Neural cell (in vitro differentiated cells): ENCODE results near the gene SPC24. TPM values are rescaled to one million over a fixed set of nuclear protein-coding genes. Genes with fewer than 3 reads are reported as not detected.

ENCODE experiments used
- H2AFZ ChIP-seq: fragments of 200-600, 300-800 bp; sonication (generic), shearing (Covaris generic); 2 replicates; pipeline ENCODE4 v1.6.0; 2014; ENCODE audit warnings: low read depth, mild to moderate bottlenecking, antibody characterized with exemption, low read length, moderate library complexity
- H3F3A ChIP-seq: fragments of 200-600 bp; shearing (Covaris generic); 2 replicates; pipeline ENCODE4 v1.6.1; 2016; ENCODE audit warnings: mild to moderate bottlenecking, moderate library complexity, mixed read lengths, antibody characterized with exemption, low read length; ENCODE audit not compliant: insufficient read depth, poor library complexity, severe bottlenecking
- H3K27ac ChIP-seq: fragments of 200-600, 300-800 bp; sonication (generic), shearing (Covaris generic); 2 replicates; pipeline ENCODE4 v1.5.1; 2014; ENCODE audit warnings: mild to moderate bottlenecking, low read length, moderate library complexity
- H3K27me3 ChIP-seq: fragments of 300-800, 200-600 bp; sonication (generic), shearing (Covaris generic); 2 replicates; pipeline ENCODE4 v1.6.0; 2014; ENCODE audit warnings: mild to moderate bottlenecking, low read depth, low read length, moderate library complexity; ENCODE audit not compliant: insufficient read depth
- H3K36me3 ChIP-seq: fragments of 300-800, 200-600 bp; sonication (generic), shearing (Covaris generic); 2 replicates; pipeline ENCODE4 v1.5.1; 2014; ENCODE audit warnings: mild to moderate bottlenecking, antibody characterized with exemption, low read length, moderate library complexity; ENCODE audit not compliant: insufficient read depth
- H3K4me2 ChIP-seq: fragments of 300-800, 200-600 bp; sonication (generic), shearing (Covaris generic); 2 replicates; pipeline ENCODE4 v1.6.0; 2014; ENCODE audit warnings: mild to moderate bottlenecking, low read length
- H3K4me3 ChIP-seq: fragments of 300-800, 200-600 bp; sonication (generic), shearing (Covaris generic); 2 replicates; pipeline ENCODE4 v1.5.1; 2014; ENCODE audit warnings: mild to moderate bottlenecking, low read length, moderate library complexity
- H3K79me2 ChIP-seq: fragments of 200-600 bp; shearing (Covaris generic); replicated peaks from 2 replicates; pipeline ENCODE4 v1.6.0; 2014; ENCODE audit warnings: mild to moderate bottlenecking, low read length, moderate library complexity; ENCODE audit not compliant: insufficient read depth
- H3K9ac ChIP-seq: fragments of 300-800, 200-600 bp; sonication (generic), shearing (Covaris generic); 2 replicates; pipeline ENCODE4 v1.6.1; 2016; ENCODE audit warnings: mild to moderate bottlenecking, low read length, mixed read lengths
- H3K9me2 ChIP-seq: fragments of 200-600 bp; shearing (Covaris generic); 2 replicates; pipeline ENCODE4 v1.6.1; 2016; ENCODE audit warnings: mild to moderate bottlenecking, low read length, mixed read lengths; ENCODE audit not compliant: insufficient read depth
- H3K9me3 ChIP-seq: fragments of 200-600, 300-800 bp; sonication (generic), shearing (Covaris generic); 2 replicates; pipeline ENCODE4 v1.6.1; 2016; ENCODE audit warnings: mild to moderate bottlenecking, mixed run types, low read length, moderate library complexity, mixed read lengths
- H4K20me1 ChIP-seq: fragments of 200-600 bp; shearing (Covaris generic); 2 replicates; pipeline ENCODE4 v1.6.1; 2016; ENCODE audit warnings: mild to moderate bottlenecking, mixed run types; ENCODE audit not compliant: insufficient read depth
- EP300 ChIP-seq: fragments of 450-650 bp; conservative IDR thresholded peaks from 2 replicates; pipeline ENCODE4 v1.6.1; 2014; ENCODE audit warnings: antibody characterized with exemption, mild to moderate bottlenecking, moderate library complexity; ENCODE audit not compliant: poor library complexity, severe bottlenecking
- EZH2 ChIP-seq: fragments of 200-600, 300-800 bp; shearing (Covaris generic), sonication (generic); IDR thresholded peaks from 2 replicates; pipeline ENCODE4 v1.6.1; 2014; ENCODE audit warnings: antibody characterized with exemption, low read length, borderline replicate concordance, mild to moderate bottlenecking; ENCODE audit not compliant: insufficient read depth, poor library complexity, severe bottlenecking
- MXI1 ChIP-seq: fragments of 450-650 bp; conservative IDR thresholded peaks from 2 replicates; pipeline ENCODE4 v1.6.1; 2014; ENCODE audit warnings: antibody characterized with exemption, mild to moderate bottlenecking; ENCODE audit not compliant: poor library complexity, severe bottlenecking
- POLR2AphosphoS5 ChIP-seq: IDR thresholded peaks from 2 replicates; pipeline ENCODE4 v1.6.1; 2012
- RAD21 ChIP-seq: fragments of 450-650 bp; conservative IDR thresholded peaks from 2 replicates; pipeline ENCODE4 v1.6.1; 2014; ENCODE audit warnings: antibody characterized with exemption, mild to moderate bottlenecking, moderate library complexity
- SMC3 ChIP-seq: fragments of 450-650 bp; conservative IDR thresholded peaks from 2 replicates; pipeline ENCODE4 v1.6.1; 2014; ENCODE audit warnings: antibody characterized with exemption, mild to moderate bottlenecking, moderate library complexity; ENCODE audit not compliant: poor library complexity
- TAF1 ChIP-seq: IDR thresholded peaks from 2 replicates; pipeline ENCODE4 v1.6.1; 2012; ENCODE audit warnings: low read depth
- polyA plus RNA-seq: library from polyadenylated mRNA; depleted of rRNA; stranded (reverse); fragments of >200 nt; gene quantifications from 2 replicates; pipeline ENCODE4 v1.2.3, GENCODE V29; 2014
- TF ChIP-seq, protein P1 (sequence below): fragments of 450-650 bp; IDR thresholded peaks from 2 replicates; pipeline ENCODE4 v1.5.1; 2014; ENCODE audit warnings: antibody characterized with exemption, mild to moderate bottlenecking, moderate library complexity; ENCODE audit not compliant: poor library complexity, severe bottlenecking
- TF ChIP-seq, protein P2 (sequence below): IDR thresholded peaks from 2 replicates; pipeline ENCODE4 v1.6.1; 2012; ENCODE audit warnings: borderline replicate concordance

Gene SPC24
- polyA plus RNA-seq, 1 donor from 2014 or later = 0.40 TPM

DNA sequence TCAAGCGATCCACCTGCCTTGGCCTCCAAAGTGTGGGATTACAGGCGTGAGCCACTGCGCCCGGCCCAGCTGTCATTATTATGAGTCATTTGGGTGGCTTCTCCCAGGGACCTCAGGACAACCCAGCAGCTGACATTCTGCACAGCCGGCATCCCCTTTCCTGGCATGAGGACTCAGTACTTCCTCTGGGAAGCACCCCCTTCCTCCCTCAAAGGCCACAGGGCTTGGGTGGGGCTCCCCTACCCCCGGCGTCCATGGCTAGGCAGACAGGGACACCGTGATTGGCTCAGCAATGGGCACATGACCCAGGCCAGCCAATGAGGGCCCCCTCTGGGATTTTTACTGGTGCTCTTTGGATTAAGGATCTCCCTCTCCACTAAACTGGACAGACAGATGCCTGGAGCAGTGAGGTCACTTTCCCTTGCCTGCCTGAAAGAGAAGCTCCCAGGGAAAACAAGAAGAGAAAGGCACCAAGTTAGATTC lies 35.7 kb upstream of the SPC24 start:
- no peak for TF ChIP-seq TAF1
- TF ChIP-seq MXI1 = no peak
- TF ChIP-seq, protein P1, sequence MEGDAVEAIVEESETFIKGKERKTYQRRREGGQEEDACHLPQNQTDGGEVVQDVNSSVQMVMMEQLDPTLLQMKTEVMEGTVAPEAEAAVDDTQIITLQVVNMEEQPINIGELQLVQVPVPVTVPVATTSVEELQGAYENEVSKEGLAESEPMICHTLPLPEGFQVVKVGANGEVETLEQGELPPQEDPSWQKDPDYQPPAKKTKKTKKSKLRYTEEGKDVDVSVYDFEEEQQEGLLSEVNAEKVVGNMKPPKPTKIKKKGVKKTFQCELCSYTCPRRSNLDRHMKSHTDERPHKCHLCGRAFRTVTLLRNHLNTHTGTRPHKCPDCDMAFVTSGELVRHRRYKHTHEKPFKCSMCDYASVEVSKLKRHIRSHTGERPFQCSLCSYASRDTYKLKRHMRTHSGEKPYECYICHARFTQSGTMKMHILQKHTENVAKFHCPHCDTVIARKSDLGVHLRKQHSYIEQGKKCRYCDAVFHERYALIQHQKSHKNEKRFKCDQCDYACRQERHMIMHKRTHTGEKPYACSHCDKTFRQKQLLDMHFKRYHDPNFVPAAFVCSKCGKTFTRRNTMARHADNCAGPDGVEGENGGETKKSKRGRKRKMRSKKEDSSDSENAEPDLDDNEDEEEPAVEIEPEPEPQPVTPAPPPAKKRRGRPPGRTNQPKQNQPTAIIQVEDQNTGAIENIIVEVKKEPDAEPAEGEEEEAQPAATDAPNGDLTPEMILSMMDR = no peak
- no peak for TF ChIP-seq POLR2AphosphoS5
- TF ChIP-seq RAD21 = no peak
- TF ChIP-seq EZH2 = no peak
- TF ChIP-seq, protein P2, sequence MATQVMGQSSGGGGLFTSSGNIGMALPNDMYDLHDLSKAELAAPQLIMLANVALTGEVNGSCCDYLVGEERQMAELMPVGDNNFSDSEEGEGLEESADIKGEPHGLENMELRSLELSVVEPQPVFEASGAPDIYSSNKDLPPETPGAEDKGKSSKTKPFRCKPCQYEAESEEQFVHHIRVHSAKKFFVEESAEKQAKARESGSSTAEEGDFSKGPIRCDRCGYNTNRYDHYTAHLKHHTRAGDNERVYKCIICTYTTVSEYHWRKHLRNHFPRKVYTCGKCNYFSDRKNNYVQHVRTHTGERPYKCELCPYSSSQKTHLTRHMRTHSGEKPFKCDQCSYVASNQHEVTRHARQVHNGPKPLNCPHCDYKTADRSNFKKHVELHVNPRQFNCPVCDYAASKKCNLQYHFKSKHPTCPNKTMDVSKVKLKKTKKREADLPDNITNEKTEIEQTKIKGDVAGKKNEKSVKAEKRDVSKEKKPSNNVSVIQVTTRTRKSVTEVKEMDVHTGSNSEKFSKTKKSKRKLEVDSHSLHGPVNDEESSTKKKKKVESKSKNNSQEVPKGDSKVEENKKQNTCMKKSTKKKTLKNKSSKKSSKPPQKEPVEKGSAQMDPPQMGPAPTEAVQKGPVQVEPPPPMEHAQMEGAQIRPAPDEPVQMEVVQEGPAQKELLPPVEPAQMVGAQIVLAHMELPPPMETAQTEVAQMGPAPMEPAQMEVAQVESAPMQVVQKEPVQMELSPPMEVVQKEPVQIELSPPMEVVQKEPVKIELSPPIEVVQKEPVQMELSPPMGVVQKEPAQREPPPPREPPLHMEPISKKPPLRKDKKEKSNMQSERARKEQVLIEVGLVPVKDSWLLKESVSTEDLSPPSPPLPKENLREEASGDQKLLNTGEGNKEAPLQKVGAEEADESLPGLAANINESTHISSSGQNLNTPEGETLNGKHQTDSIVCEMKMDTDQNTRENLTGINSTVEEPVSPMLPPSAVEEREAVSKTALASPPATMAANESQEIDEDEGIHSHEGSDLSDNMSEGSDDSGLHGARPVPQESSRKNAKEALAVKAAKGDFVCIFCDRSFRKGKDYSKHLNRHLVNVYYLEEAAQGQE = no peak
- TF ChIP-seq SMC3 = no peak
- TF ChIP-seq EP300 = no peak
- Histone ChIP-seq H4K20me1 (no peaks in the 10 kb centered on the region), H3K4me3 (no peak overlapping the region), H3K9me2 (no peaks in the 10 kb centered on the region), H2AFZ (no peak overlapping the region), H3K36me3 (no peaks in the 10 kb centered on the region), H3K4me2 (no peak overlapping the region), H3F3A (no peaks in the 10 kb centered on the region), H3K27me3 (peaks cover under 1% of the 10 kb centered on the region), H3K27ac (no peak overlapping the region), H3K79me2 (no peaks in the 10 kb centered on the region), H3K9me3 (no peaks in the 10 kb centered on the region), H3K9ac (no peak overlapping the region)

DNA sequence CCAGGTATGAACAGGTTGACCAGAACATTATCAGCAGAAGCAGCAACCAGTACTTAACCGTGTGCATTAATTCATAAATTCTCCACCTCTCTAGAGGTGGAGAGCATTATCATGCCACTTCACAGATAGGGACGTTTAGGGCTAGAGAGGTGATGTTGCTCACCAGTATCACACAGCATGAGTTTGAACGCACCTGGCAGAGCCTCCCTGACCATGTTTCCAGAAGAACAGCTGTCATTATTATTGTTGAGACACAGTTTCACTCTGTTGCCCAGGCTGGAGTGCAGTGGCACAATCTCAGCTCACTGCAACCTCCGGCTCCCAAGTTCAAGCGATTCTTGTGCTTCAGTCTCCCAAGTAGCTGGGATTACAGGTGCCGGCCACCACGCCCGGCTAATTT lies 34.9 kb upstream of the SPC24 start:
- H3K36me3 ChIP-seq = no peaks in the 10 kb centered on the region
- no peaks in the 10 kb centered on the region for H3K79me2 ChIP-seq
- no peak overlapping the region for H3K27ac ChIP-seq
- H4K20me1 ChIP-seq = no peaks in the 10 kb centered on the region
- no peaks in the 10 kb centered on the region for H3K9me2 ChIP-seq
- H3K9me3 ChIP-seq = no peaks in the 10 kb centered on the region
- no peak overlapping the region for H2AFZ ChIP-seq
- TF ChIP-seq POLR2AphosphoS5 (no peak), EZH2 (no peak), TAF1 (no peak)
- TF ChIP-seq, protein P2 = no peak
- H3K4me2 ChIP-seq = no peak overlapping the region
- H3K9ac ChIP-seq = no peak overlapping the region
- H3F3A ChIP-seq = no peaks in the 10 kb centered on the region
- H3K27me3 ChIP-seq = no peaks in the 10 kb centered on the region
- no peak overlapping the region for H3K4me3 ChIP-seq
